HUES48 (cell line): ENCODE measurements around the gene ASB1.

Source experiments
- H3K27ac ChIP-seq: one replicate; pipeline ENCODE4 v1.7.0; 2013; ENCODE audit warnings: low read depth, low read length, inconsistent platforms
- H3K27me3 ChIP-seq: 2 replicates; pipeline ENCODE4 v1.6.1; 2013; ENCODE audit warnings: mild to moderate bottlenecking, low read length; ENCODE audit not compliant: control insufficient read depth, insufficient read depth
- H3K36me3 ChIP-seq: 2 replicates; pipeline ENCODE4 v1.6.1; 2013; ENCODE audit warnings: low read length; ENCODE audit not compliant: control insufficient read depth, insufficient read depth
- H3K4me1 ChIP-seq: 2 replicates; pipeline ENCODE4 v1.6.1; 2013; ENCODE audit warnings: mild to moderate bottlenecking, low read length; ENCODE audit not compliant: control insufficient read depth, insufficient read depth
- H3K4me3 ChIP-seq: 2 replicates; pipeline ENCODE4 v1.5.1; 2013; ENCODE audit warnings: mild to moderate bottlenecking, low read depth, low read length
- H3K9ac ChIP-seq: 2 replicates; pipeline ENCODE4 v1.6.1; 2013; ENCODE audit warnings: mild to moderate bottlenecking, low read depth, low read length, moderate library complexity
- H3K9me3 ChIP-seq: 2 replicates; pipeline ENCODE4 v1.6.1; 2013; ENCODE audit warnings: low read length; ENCODE audit not compliant: control insufficient read depth, insufficient read depth

The ASB1 gene

GRCh38 chr2:238387332-238387731 lies 39.4 kb upstream of the ASB1 start:
- Histone ChIP-seq H3K4me3 (no peak overlapping the region), H3K27ac (no peak overlapping the region)

GRCh38 chr2:238388794-238389193 lies 37.9 kb upstream of the ASB1 start:
- Histone ChIP-seq H3K9me3 (no peaks in the 10 kb centered on the region), H3K9ac (no peak overlapping the region), H3K36me3 (no peaks in the 10 kb centered on the region), H3K27ac (no peak overlapping the region), H3K4me3 (no peak overlapping the region), H3K27me3 (no peaks in the 10 kb centered on the region), H3K4me1 (no peaks in the 10 kb centered on the region)

More at GRCh38 chr2:238387332-238387731, 39.4 kb upstream of the ASB1 start:
- Histone ChIP-seq H3K27me3 (no peaks in the 10 kb centered on the region), H3K9ac (no peak overlapping the region), H3K36me3 (no peaks in the 10 kb centered on the region), H3K4me1 (no peaks in the 10 kb centered on the region), H3K9me3 (no peaks in the 10 kb centered on the region)

GRCh38 chr2:238389988-238390589 lies 36.6 kb upstream of the ASB1 start:
- Histone ChIP-seq H3K4me3 (no peak overlapping the region), H3K9ac (no peak overlapping the region), H3K27me3 (no peaks in the 10 kb centered on the region), H3K27ac (no peak overlapping the region), H3K36me3 (no peaks in the 10 kb centered on the region), H3K4me1 (no peaks in the 10 kb centered on the region), H3K9me3 (no peaks in the 10 kb centered on the region)

- Histone ChIP-seq H3K27ac (no peak overlapping the region), H3K9ac (no peak overlapping the region), H3K36me3 (no peaks in the 10 kb centered on the region), H3K4me3 (no peak overlapping the region), H3K9me3 (no peaks in the 10 kb centered on the region), H3K27me3 (no peaks in the 10 kb centered on the region), H3K4me1 (no peaks in the 10 kb centered on the region)
These were observed 35.6 kb upstream of the ASB1 start for GRCh38 chr2:238391042-238391689.

- H3K27me3 ChIP-seq: no peaks in the 10 kb centered on the region
These were observed 30.1 kb upstream of the ASB1 start for GRCh38 chr2:238396663-238397062.

GRCh38 chr2:238397356-238397755 lies 29.4 kb upstream of the ASB1 start:
- Histone ChIP-seq H3K9me3 (no peaks in the 10 kb centered on the region), H3K9ac (no peak overlapping the region), H3K4me1 (no peaks in the 10 kb centered on the region), H3K27ac (no peak overlapping the region), H3K27me3 (no peaks in the 10 kb centered on the region), H3K36me3 (peaks cover 11% of the 10 kb centered on the region; the same call in 1 of the 2 replicates), H3K4me3 (no peak overlapping the region)

More at GRCh38 chr2:238396663-238397062, 30.1 kb upstream of the ASB1 start:
- H3K36me3 ChIP-seq: peaks cover 11% of the 10 kb centered on the region; the same call in 1 of the 2 replicates
- H3K4me1 ChIP-seq: no peaks in the 10 kb centered on the region
- no peak overlapping the region for H3K9ac ChIP-seq
- no peaks in the 10 kb centered on the region for H3K9me3 ChIP-seq
- no peak overlapping the region for H3K27ac ChIP-seq
- H3K4me3 ChIP-seq: no peak overlapping the region

GRCh38 chr2:238398577-238398976 lies 28.1 kb upstream of the ASB1 start:
- Histone ChIP-seq H3K36me3 (peaks cover 11% of the 10 kb centered on the region; the same call in 1 of the 2 replicates), H3K4me1 (no peaks in the 10 kb centered on the region), H3K9me3 (no peaks in the 10 kb centered on the region), H3K27me3 (no peaks in the 10 kb centered on the region), H3K27ac (no peak overlapping the region), H3K9ac (no peak overlapping the region), H3K4me3 (no peak overlapping the region)

GRCh38 chr2:238399094-238399493 lies 27.6 kb upstream of the ASB1 start:
- Histone ChIP-seq H3K4me1 (no peaks in the 10 kb centered on the region), H3K27ac (no peak overlapping the region), H3K4me3 (no peak overlapping the region), H3K9me3 (no peaks in the 10 kb centered on the region), H3K27me3 (no peaks in the 10 kb centered on the region), H3K36me3 (peaks cover 11% of the 10 kb centered on the region; the same call in 1 of the 2 replicates), H3K9ac (no peak overlapping the region)

GRCh38 chr2:238401551-238401950 lies 25.2 kb upstream of the ASB1 start:
- H3K27ac ChIP-seq: no peak overlapping the region
- H3K36me3 ChIP-seq: peaks cover 11% of the 10 kb centered on the region; the same call in 1 of the 2 replicates

GRCh38 chr2:238403632-238404405 lies 22.9 kb upstream of the ASB1 start:
- Histone ChIP-seq H3K4me1 (peaks cover 4% of the 10 kb centered on the region; the same call in 1 of the 2 replicates), H3K9ac (no peak overlapping the region), H3K27ac (no peak overlapping the region), H3K27me3 (no peaks in the 10 kb centered on the region), H3K4me3 (no peak overlapping the region), H3K36me3 (peaks cover 9% of the 10 kb centered on the region; the same call in 1 of the 2 replicates), H3K9me3 (no peaks in the 10 kb centered on the region)

More at GRCh38 chr2:238401551-238401950, 25.2 kb upstream of the ASB1 start:
- Histone ChIP-seq H3K27me3 (no peaks in the 10 kb centered on the region), H3K9ac (no peak overlapping the region), H3K4me3 (no peak overlapping the region), H3K9me3 (no peaks in the 10 kb centered on the region), H3K4me1 (peaks cover 4% of the 10 kb centered on the region; the same call in 1 of the 2 replicates)
